CD4-positive, alpha-beta T cell treated with Interleukin-6 at 100 ng/mL for 8 hours (primary cell): Measurements from ENCODE around the gene CTSZ.
"Not testable (repeated sequence)": the region's sequence is repeated elsewhere in the genome, so short reads cannot be mapped to it uniquely, and the experiment has no call there.

Experiments used
- DNase-seq: peaks from one replicate; pipeline ENCODE4 v3.0.0-alpha.2; 2020; ENCODE audit warnings: mixed read lengths, low spot score

The CTSZ gene

GRCh38 chr20:58978351-58979190 lies 28.5 kb downstream of the CTSZ start:
- no peak for DNase-seq

GRCh38 chr20:58976061-58976730 lies 30.9 kb downstream of the CTSZ start:
- DNase-seq = no peak

- DNase-seq = no peak
Observed at GRCh38 chr20:58975353-58975752, 31.7 kb downstream of the CTSZ start.

- no peak for DNase-seq
Observed at GRCh38 chr20:58973866-58974265, 33.2 kb downstream of the CTSZ start.

GRCh38 chr20:58973179-58973578 lies 33.9 kb downstream of the CTSZ start:
- DNase-seq = no peak

- DNase-seq = no peak
Observed at GRCh38 chr20:58971429-58971828, 35.6 kb downstream of the CTSZ start.

- DNase-seq = no peak
Observed at GRCh38 chr20:58970146-58970545, 36.9 kb downstream of the CTSZ start.

GRCh38 chr20:58969439-58969838 lies 37.6 kb downstream of the CTSZ start:
- no peak for DNase-seq

- no peak for DNase-seq
Observed at GRCh38 chr20:58967652-58968429, 39.2 kb downstream of the CTSZ start.

GRCh38 chr20:58965270-58966064 lies 41.6 kb downstream of the CTSZ start:
- DNase-seq = no peak

- DNase-seq = not testable (repeated sequence)
Observed at GRCh38 chr20:58963922-58964321, 43.1 kb downstream of the CTSZ start.

- DNase-seq = no peak
Observed at GRCh38 chr20:58963060-58963584, 43.9 kb downstream of the CTSZ start.

GRCh38 chr20:58959652-58960051 lies 47.4 kb downstream of the CTSZ start:
- DNase-seq = no peak

GRCh38 chr20:58956078-58956477 lies 51.0 kb downstream of the CTSZ start:
- no peak for DNase-seq

- no peak for DNase-seq
Observed at GRCh38 chr20:58953050-58953449, 54.0 kb downstream of the CTSZ start.

- DNase-seq = no peak
Observed at GRCh38 chr20:58950603-58951002, 56.5 kb downstream of the CTSZ start.

- DNase-seq = not testable (repeated sequence)
Observed at GRCh38 chr20:58947797-58948388, 59.2 kb downstream of the CTSZ start.

GRCh38 chr20:58945965-58946631 lies 61.0 kb downstream of the CTSZ start:
- no peak for DNase-seq
